Measurements from ENCODE around the gene TBL1X. TPM values are rescaled to one million over a fixed set of nuclear protein-coding genes. Genes with fewer than 3 reads are reported as not detected.

TBL1X gene
- total and polyA plus RNA-seq, 2 of the 13 experiments (the other 11 are each of a cell fraction or from before 2014, with no cell fraction given): 17.6 to 19.9 TPM

DNA sequence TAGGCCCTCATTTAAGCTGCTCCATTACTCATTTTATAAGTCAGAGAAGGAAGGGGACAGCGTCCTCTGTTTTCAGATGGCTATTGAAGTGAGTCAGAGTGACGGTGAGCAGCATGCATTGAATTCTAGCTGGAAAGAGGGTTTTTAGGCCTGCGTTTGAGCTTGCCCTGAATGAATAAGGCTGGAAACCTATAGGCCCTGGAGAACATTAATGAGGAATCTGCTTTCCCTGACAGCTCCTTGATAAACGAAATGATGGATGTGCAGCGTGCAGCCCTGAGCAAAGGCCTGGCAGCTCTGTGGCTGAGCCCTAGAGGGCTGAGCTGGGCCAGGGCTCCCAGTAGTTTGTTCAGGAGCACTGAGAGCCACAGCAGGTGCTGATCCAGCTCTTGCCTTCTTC is 33.4 kb downstream of the TBL1X start (continued):
- TF ChIP-seq SP140L (CRISPR knock-in tag; IDR thresholded peaks at IDR 0.05; ENCODE audit: borderline replicate concordance) (no peak), ZNF562 (CRISPR knock-in tag; IDR thresholded peaks at IDR 0.05; ENCODE audit: borderline replicate concordance) (no peak), PRMT3 (CRISPR knock-in tag; IDR thresholded peaks at IDR 0.05; ENCODE audit: borderline replicate concordance, low read depth) (no peak), ZNF24 (IDR thresholded peaks at IDR 0.05) (no peak), HBP1 (CRISPR knock-in tag; IDR thresholded peaks at IDR 0.05; ENCODE audit: low read depth) (no peak)

DNA sequence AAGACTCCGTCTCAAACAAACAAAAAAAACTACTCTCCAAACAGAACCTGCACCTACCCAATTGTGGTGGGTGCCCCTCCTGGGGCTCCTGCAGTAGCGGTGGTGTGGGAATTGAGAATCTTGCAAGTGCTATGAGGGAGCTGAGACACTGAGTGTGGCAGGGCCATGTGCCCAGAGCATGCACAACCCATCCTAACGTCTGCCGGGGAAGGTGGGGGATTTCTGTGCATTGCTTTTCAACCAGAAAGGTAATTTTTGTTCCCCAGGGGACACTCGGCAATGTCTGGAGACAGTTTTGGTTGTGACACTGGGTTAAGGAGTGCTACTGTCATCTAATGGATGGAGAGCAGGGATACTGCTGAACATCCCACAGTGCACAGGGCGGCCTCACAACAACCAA is 35.7 kb downstream of the TBL1X start:
- POLR2A ChIA-PET: interaction anchor here (1.1 kb wide), 1 partner anchor 37 kb away, joined by 4 read pairs; no protein-coding TSS in a partner anchor
- no peak for TF ChIP-seq CBFB (CRISPR knock-in tag; IDR thresholded peaks at IDR 0.05)
- no peak for TF ChIP-seq ZNF431 (CRISPR knock-in tag; IDR thresholded peaks at IDR 0.05; ENCODE audit: borderline replicate concordance, low read depth)
- no peak for TF ChIP-seq GABPA (IDR thresholded peaks at IDR 0.05; ENCODE audit: low read depth, low read length)
- no peak for TF ChIP-seq GABPA (CRISPR knock-in tag; IDR thresholded peaks at IDR 0.05; ENCODE audit: low read depth)
- TF ChIP-seq RXRA (CRISPR knock-in tag; IDR thresholded peaks at IDR 0.05): no peak
- no peak for TF ChIP-seq ZEB1 (IDR thresholded peaks at IDR 0.05; ENCODE audit: insufficient replicate concordance, low read depth)
- no peak for TF ChIP-seq TMF1 (CRISPR knock-in tag; IDR thresholded peaks at IDR 0.05; ENCODE audit: low read depth)
- TF ChIP-seq FOSL1 (CRISPR knock-in tag; IDR thresholded peaks at IDR 0.05; ENCODE audit: borderline replicate concordance): no peak
- no peak for TF ChIP-seq HOXA7 (CRISPR knock-in tag; IDR thresholded peaks at IDR 0.05)
- TF ChIP-seq RCOR2 (CRISPR knock-in tag; IDR thresholded peaks at IDR 0.05): no peak
- no peak for TF ChIP-seq ZKSCAN1 (IDR thresholded peaks at IDR 0.05; ENCODE audit: low read length)
- TF ChIP-seq ZXDC (CRISPR knock-in tag; IDR thresholded peaks at IDR 0.05): no peak
- no peak for TF ChIP-seq ZNF430 (CRISPR knock-in tag; IDR thresholded peaks at IDR 0.05)
- no peak for TF ChIP-seq CCAR2 (optimal IDR thresholded peaks at IDR 0.05; ENCODE audit: low read depth, low read length)
- no peak for TF ChIP-seq ZNF180 (CRISPR knock-in tag; IDR thresholded peaks at IDR 0.05; ENCODE audit: borderline replicate concordance, low read depth)
- TF ChIP-seq EHMT2 (IDR thresholded peaks at IDR 0.05; ENCODE audit: borderline replicate concordance, low read depth, low read length): no peak
- no peak for TF ChIP-seq ZNF784 (CRISPR knock-in tag; IDR thresholded peaks at IDR 0.05; ENCODE audit: borderline replicate concordance)

More for the DNA sequence above, 35.7 kb downstream of the TBL1X start:
- H3K4me1 ChIP-seq (ENCODE audit: insufficient read depth, low read length): peaks cover 11% of the 10 kb centered on the region
- CTCF ChIA-PET (ENCODE audit: low intra/inter-chr PET ratio, low total read pairs): no interaction called here
- H3K4me3 ChIP-seq (replicated peaks in 1 of 3; ENCODE audit: insufficient read depth in 1 of 3, low read depth in 2 of 3, low read length in 3 of 3): no peak overlapping the region
- H3K27me3 ChIP-seq (ENCODE audit: control insufficient read depth in 1 of 2, insufficient read depth in 2 of 2, low read length in 2 of 2): no peaks in the 10 kb centered on the region
- intact Hi-C loops (cut with micrococcal nuclease; ENCODE audit: unreplicated experiment): no loop called here
- 83% methylated on average over 1 of the region's 6 CpGs for WGBS (ENCODE audit: low lambda C conversion rate)
- peaks cover 19% of the 10 kb centered on the region; the same call in 1 of the 2 replicates for H4K20me1 ChIP-seq (ENCODE audit: insufficient read depth, low read length)
- FAIRE-seq (no peak), DNase-seq (ENCODE audit: low spot score) (no peak), ATAC-seq (no peak)
- H3K36me3 ChIP-seq (replicated peaks in 1 of 2; ENCODE audit: control insufficient read depth in 1 of 2, insufficient read depth in 2 of 2, low read length in 2 of 2): peaks cover 2 to 18% of the 10 kb centered on the region in 2 experiments; a peak in 4 of 5 replicates
- in situ Hi-C loops (cut with HindIII; ENCODE audit: extremely low pct_ligation_motif_present, low pct_unique_long_range_greater_than_20kb): no loop called here
- H3K4me2 ChIP-seq (ENCODE audit: low read depth, low read length): no peak overlapping the region
- no peaks in the 10 kb centered on the region for H3K9me3 ChIP-seq (ENCODE audit: low read length)
- no TSS peak for BruUV-seq (replicated peaks)
- no peak overlapping the region for H2AFZ ChIP-seq (ENCODE audit: low read length)
- H3K79me2 ChIP-seq (ENCODE audit: insufficient read depth, low read length): peaks cover 31% of the 10 kb centered on the region
- H3K27ac ChIP-seq (ENCODE audit: extremely low read length, insufficient read depth, low read length): no peak overlapping the region
- H3K9ac ChIP-seq (ENCODE audit: insufficient read depth, low read depth, low read length): no peak overlapping the region
